T-helper 2 cell treated with Interferon-gamma antibody and Interleukin-4, amounts not matched to agents 100 ng/mL and 5 ng/mL, for 36 hours (primary cell): ENCODE results near the gene CIAO2B. TPM values are rescaled to one million over a fixed set of nuclear protein-coding genes. Genes with fewer than 3 reads are reported as not detected.
"Not testable (repeated sequence)": the region's sequence is repeated elsewhere in the genome, so short reads cannot be mapped to it uniquely, and the experiment has no call there.

ENCODE experiments used
- intact Hi-C: fragments of 100-400 bp; cut with micrococcal nuclease; formaldehyde crosslinking; loops from one replicate; pipeline ENCODE4 v1.15.1; 2023
- total RNA-seq: library from RNA; stranded (reverse); gene quantifications from 2 replicates; pipeline ENCODE4 v1.2.3, GENCODE V29; 2022

CIAO2B gene
- total RNA-seq, result 110 and 113 TPM in 2 replicates

DNA sequence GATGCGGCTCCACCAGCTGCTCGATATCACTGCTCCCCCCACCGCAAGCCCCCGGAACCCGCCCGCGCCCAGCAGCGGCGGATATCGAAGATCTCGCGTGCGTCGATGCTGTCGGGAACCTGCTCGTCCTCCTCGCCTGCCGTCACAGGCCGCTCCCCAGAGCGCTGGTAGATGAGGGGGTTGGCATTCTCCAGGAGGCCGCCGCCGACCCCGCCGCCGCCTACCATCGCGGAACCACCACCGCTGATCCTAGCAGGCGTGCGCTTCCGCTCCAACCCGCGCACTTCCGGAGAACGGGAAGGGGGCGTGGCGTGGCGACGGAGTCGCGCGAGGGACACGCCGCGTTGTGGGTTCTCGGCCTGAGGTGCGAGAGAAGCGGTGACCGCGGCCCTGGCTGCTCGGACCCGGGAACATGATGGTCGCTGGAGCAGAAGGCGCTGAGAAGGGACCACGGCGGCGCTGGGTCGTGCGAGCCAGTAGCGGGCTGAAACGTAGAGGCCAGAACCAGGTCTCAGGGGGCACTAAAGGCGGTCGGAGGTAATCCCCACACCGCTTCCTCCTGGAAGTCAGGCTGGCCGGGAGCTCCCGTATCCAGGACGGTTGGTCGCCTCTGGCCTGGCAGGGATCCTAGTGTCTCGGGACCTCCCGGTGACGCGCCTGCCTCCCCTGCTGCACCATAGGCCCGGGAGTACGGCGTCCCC, at the start of gene CIAO2B:
Gene CIAO2B, minus strand, starts transcription at position 265 of the 701 bp plus-strand sequence. Its CDS starts 38 bp downstream, at position 227.
- intact Hi-C loops, result loop anchor here (2.0 kb wide), 2 partner anchors 39 to 61 kb away; no protein-coding TSS in a partner anchor

DNA sequence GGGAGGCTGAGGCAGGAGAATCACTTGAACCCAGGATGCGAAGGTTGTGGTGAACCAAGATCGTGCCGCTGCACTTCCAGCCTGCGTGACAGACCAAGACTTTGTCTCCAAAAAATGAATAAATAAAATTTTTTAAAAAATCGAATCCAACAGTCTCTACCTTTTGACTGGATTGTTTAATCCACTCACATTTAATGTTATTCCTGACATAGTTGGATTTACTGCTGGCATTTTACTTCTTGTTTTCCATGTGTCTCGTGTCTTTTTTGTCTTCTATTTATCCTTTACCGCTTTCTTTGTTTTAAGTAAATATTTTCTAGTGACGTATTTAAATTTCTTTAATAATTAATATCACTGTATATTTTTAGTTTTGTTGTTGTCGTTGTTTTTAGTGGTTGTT, 48.8 kb upstream of the CIAO2B start:
- intact Hi-C loops, result no loop called here

- intact Hi-C loops, result no loop called here
Observed at GRCh38 chr16:66979011-66979717, 45.0 kb upstream of the CIAO2B start.

DNA sequence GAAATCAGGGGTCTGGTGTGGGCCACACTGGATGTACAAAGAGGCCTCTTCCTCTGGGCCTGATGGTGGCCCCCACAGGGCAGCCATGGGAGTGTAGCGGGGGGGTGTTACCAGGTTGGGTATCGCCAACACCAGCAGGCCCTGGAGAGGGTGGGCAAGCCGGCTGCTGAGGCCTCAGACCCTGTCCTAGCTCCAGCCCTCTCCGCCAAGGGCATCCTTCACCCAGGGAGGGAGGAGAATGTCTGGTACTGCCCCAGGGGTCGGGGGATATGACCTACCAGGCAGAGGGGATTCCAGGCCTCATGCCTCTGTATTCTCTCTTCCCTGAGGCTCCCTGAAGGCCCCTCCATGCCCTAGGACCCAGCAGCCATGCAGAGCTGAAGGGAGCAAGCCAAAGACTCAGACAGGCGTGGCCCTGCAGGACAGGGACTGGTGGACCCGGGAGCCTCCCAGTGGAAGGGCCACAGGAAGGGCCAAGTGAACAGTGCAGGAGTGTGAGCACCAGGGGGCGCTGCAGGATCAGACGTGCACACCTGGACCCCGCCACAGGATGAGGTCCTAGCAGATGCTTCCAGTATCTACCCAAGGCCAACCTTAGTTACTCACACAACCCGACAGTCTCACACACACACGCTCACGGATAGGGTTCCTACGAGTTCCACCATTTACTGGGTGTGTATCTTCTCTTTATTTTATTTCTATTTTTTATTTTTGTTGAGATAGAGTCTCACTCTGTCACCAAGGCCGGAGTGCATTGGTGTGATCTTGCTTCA, 43.3 kb upstream of the CIAO2B start:
- intact Hi-C loops, result loop anchor here (1.0 to 2.0 kb wide), 7 partner anchors 23 to 208 kb away; no protein-coding TSS in a partner anchor

DNA sequence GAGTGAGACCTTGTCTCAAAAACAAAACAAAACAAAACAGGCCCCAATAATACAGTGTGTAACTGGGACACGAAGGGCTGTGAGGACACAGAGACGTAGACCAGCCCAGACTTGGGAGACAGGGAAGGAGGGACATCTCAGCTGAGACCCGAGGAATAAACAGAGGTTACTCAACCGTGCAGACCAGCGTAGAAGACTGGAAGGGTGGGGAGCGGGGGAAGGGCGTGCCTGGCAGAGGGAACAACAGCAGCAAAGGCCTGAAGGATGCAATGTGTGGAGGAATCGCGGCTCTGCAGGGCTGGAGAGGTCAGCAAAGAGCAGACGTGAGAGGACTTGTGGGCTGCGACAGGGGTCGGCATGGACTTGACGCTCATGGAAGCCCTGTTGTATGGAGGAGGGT, 42.5 kb upstream of the CIAO2B start:
- intact Hi-C loops, result loop anchor here (1.0 to 2.0 kb wide), 7 partner anchors 22 to 209 kb away; no protein-coding TSS in a partner anchor

DNA sequence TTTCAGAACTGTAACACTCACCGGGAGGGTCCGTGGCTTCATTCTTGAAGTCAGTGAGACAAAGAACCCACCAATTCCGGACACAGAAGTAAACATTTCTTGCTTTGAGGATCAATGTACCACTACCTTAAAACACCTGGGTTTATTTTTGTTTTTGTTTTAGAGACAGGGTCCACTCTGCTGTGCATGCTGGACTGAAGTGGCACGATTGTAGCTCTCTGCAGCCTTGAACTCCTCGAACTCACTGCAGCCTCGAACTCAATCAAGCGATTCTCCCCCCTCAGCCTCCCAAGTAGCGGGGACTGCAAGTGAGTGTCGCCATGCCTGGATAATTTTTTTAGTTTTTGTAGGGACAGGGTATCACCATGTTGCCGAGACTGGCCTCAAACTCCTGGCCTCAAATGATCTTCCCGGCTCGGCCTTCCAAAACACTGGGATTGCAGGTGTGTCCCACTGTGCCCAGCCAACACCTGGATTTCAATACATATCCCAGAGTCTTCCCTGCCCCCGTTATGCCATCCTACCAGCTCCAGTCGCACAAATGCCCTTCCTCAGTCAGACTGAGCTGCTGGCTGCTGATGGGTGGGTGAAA, 41.2 kb upstream of the CIAO2B start:
- intact Hi-C loops, result no loop called here

GRCh38 chr16:66974932-66975246, 40.7 kb upstream of the CIAO2B start:
- intact Hi-C loops, result not testable (repeated sequence)

- intact Hi-C loops, result not testable (repeated sequence)
Observed at GRCh38 chr16:66974156-66974931, 40.1 kb upstream of the CIAO2B start.

- intact Hi-C loops, result no loop called here
Observed at GRCh38 chr16:66973716-66974115, 39.5 kb upstream of the CIAO2B start.

GRCh38 chr16:66972983-66973382, 38.8 kb upstream of the CIAO2B start:
- intact Hi-C loops, result no loop called here

- intact Hi-C loops, result no loop called here
Observed at GRCh38 chr16:66970775-66971720, 36.8 kb upstream of the CIAO2B start.

- intact Hi-C loops, result no loop called here
Observed at GRCh38 chr16:66968847-66969246, 34.6 kb upstream of the CIAO2B start.

GRCh38 chr16:66964049-66964448, 29.8 kb upstream of the CIAO2B start:
- intact Hi-C loops, result loop anchor here (5.0 kb wide), 1 partner anchor 193 kb away; the partner anchor contains the start of genes FBXL8 and TRADD

DNA sequence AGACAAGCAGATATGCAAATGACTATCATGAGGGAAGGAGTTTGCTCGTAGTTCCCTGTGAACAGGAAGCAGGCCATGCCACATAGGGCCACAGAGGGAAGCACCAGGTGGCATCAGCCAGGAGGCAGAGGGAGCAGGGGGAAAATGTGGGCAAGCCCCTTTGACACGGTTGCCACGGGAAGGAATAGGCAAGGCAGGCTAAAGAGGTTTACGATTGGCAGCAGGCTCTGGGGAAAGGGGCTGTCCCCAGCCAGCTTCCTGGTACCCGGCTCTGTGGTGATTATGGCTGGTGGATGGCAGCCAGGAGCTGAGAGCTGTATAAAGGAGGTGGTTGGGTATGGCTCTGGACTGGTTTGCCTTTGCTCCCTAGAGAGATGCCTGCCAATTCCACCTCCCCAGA, 27.7 kb upstream of the CIAO2B start:
- intact Hi-C loops, result loop anchor here (5.0 kb wide), 1 partner anchor 195 kb away; the partner anchor contains the start of genes FBXL8 and TRADD

DNA sequence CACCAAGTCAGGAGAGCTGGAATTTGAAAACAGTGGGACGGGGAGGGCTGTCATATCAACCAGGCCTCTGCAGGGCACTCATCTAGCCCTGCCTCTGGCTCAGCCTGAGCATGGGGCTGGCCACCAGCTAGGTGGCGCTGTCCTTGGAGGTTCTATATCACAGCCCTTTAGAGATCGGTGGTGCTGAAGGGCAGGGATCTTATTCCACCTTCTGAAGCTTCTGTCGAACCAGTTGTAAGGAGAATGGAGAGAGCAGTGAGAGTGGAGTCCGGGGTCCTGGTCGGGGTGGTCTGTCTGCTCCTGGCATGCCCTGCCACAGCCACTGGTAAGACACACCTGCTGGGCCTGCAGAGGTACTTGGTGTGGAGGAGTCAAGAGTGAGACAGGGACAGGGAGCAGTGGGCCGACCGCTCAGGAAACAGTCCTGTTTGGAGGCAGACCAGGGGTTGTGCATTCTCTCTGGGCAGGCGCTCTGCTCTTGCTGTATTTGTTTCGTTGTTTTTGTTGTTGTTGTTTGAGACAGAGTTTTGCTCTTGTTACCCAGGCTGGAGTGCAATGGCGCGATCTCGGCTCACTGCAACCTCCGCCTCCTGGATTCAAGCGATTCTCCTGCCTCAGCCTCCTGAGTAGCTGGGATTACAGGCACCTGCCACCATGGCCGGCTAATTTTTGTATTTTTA, 27.0 kb upstream of the CIAO2B start, which contains the start of gene CES3:
Gene CES3, plus strand, starts transcription at position 202 of the 680 bp plus-strand sequence. Its CDS starts 42 bp downstream, at position 244.
- intact Hi-C loops, result loop anchor here (5.0 kb wide), 1 partner anchor 196 kb away; the partner anchor contains the start of genes FBXL8 and TRADD

GRCh38 chr16:66960270-66960669, 26.1 kb upstream of the CIAO2B start:
- intact Hi-C loops, result loop anchor here (5.0 kb wide), 1 partner anchor 197 kb away; the partner anchor contains the start of genes FBXL8 and TRADD

DNA sequence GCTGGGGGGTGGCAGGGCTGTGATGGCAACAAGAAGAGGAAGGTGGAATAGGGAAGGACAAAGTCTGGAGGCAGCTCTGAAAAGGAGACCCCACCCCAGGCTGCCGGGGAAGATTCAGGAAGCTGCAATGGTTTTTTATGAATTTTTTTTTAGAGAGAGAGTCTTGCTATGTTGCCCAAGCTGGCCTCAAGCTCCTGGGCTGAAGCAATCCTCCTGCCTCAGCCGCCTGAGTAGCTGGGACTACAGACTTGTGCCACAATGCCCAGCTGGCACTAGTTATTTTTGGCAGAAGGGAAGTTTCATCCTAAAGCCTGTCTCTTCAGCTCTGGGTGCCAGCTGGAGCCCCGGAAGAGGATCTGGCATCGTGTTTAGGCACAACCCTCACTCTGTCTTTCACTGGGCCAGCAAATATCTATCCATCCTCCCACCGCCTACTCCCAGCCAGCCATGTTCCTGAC, 25.5 kb upstream of the CIAO2B start:
- intact Hi-C loops, result loop anchor here (5.0 to 10.0 kb wide), 2 partner anchors 55 to 198 kb away; partner anchors contain the start of genes FBXL8 and TRADD
